Islet of Langerhans (tissue), 1 donor: ENCODE measurements around the gene ARHGEF17.
"Not testable (repeated sequence)": the region's sequence is repeated elsewhere in the genome, so short reads cannot be mapped to it uniquely, and the experiment has no call there.

Experiments
- FAIRE-seq: peaks from one replicate; lab custom pipeline; 2011; peaks lifted over from hg19 to GRCh38; lab: Jason Lieb, UNC

ARHGEF17 gene

DNA sequence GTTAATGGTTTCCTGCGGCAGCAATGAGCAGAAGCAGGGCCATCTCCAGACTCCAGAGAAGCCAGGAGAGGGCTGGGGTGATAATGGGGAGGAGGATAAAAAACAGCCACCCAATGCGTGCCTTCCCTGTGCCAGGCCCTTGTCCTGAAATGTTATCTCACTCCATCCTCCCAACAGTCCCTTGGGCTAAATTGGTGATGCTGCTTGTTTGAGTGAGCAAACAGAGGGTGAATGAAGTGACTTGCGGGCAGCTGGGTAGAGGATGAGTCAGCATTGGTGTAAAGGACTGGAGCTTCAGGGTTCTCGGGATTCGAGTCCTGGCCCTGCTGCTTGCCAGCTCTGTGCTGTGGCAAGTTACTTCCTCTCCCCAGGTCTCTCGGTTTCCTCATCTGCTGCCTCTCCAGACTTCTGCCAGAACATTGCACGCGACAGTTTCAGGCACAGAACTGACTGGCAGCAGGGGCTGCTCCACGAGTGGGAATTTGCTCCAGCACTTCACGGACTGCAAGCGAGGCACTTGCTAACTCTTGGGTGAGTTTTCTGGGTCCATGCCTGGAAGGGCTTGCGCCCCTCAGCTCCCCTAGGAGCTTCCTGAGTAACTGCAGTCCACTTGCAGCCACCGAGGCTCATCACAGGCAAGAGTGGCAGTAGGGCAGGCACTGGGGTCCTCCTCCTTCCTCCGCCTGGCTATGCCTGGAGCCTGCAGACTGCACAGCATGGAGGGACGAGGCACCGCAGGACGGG lies 36.0 kb upstream of the ARHGEF17 start, which contains the start of gene P2RY6:
Gene P2RY6, plus strand, starts transcription at position 403 of the 744 bp plus-strand sequence. CDS start 24,181 bp downstream, outside the sequence.
- no peak for FAIRE-seq

- no peak for FAIRE-seq
These were observed 35.4 kb upstream of the ARHGEF17 start for GRCh38 chr11:73272680-73273038.

- FAIRE-seq: no peak
These were observed 34.7 kb upstream of the ARHGEF17 start for GRCh38 chr11:73273222-73273895.

GRCh38 chr11:73274191-73274590 lies 33.9 kb upstream of the ARHGEF17 start:
- not testable (repeated sequence) for FAIRE-seq

DNA sequence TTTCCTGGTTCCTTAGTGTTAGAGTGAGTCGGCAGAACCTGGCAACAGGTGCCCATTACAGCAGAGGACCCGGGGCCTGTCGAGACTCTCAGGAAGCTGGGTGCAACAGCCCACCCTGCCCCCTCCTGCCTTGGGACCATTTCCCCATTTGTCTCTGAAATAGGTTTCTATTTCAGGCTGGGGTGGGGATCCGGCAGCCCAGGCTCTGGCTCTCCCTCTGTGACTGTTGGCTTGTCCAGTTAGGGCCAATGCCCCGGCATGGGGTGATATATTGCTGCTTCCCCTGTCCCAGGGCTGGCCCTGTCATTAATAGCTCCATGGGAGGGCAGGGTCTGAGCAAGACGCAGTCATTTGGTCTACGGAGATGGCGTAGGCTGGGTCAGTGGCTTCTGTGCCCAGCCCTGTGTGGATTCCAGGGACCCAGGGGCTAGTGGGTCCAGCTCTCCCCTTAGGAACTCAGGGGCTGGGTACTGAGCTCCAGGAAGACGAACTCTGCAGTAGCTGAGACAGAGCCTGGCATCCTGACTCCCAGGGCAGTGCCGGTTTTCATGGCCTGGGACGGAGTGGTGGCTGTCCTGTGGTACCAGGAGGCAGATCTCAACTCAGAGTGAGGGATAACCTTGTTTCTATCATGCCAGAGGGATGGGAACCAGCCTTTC lies 33.2 kb upstream of the ARHGEF17 start:
- FAIRE-seq: no peak

GRCh38 chr11:73275381-73275750 lies 32.7 kb upstream of the ARHGEF17 start:
- no peak for FAIRE-seq

GRCh38 chr11:73277467-73277866 lies 30.6 kb upstream of the ARHGEF17 start:
- no peak for FAIRE-seq

DNA sequence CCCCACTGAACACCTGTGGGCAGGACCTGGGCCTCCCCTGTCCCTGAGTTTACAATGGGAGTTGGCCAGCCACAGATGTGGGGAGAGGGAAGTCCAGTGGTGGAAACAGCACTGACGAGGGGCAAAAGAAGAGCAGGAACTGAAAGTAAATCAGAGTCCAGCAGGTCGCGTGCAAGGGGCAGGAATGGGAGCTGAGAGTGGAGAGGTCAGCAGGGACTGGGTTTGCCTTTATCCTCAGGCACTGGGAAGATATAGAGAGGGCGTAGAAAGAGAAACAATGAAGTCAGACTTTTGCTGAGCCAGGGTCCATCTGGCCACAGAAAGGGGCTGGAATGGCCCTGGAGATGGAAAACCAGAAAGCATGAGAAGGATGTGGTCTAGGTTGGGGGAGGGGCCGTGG lies 27.4 kb upstream of the ARHGEF17 start:
- no peak for FAIRE-seq

GRCh38 chr11:73281201-73281741 lies 26.8 kb upstream of the ARHGEF17 start:
- no peak for FAIRE-seq

- FAIRE-seq: no peak
These were observed 26.0 kb upstream of the ARHGEF17 start for GRCh38 chr11:73281796-73282660.

DNA sequence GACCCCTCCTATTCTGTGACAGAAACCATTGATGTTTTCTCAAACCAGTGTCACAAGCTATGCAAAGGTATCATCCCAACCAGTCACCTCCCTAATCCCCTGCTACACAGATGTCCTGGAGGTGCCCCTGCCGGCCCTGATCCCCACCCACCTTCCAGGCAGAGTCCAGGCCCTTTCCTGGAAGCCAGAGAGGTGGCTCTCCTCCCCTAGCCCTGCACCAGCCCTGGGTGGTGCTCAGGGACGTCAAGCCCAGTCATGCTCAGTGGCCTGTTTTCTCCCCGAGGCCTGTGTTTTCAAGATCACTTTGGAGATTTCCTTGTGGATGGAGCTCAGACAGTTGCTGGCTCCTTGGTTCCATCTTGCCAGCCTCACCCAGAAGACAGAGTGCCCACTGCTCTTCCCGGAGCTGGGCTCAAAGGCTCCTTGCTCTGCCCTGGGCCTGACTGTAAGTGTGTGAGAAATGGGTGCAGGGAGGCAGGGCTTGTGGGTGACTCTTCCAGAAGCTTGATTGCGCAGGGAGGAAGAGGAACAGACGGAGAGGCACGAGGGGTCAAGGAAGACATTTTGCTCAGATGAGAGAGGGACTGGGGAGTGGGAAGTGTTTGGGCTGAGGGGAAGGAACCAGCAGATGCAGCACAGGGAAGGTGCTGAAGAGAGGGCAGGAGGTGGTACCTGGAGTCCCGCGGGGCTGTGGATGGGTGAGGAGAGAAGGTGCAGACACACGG lies 24.6 kb upstream of the ARHGEF17 start:
- FAIRE-seq: no peak

GRCh38 chr11:73284106-73284505 lies 24.0 kb upstream of the ARHGEF17 start:
- FAIRE-seq: no peak

DNA sequence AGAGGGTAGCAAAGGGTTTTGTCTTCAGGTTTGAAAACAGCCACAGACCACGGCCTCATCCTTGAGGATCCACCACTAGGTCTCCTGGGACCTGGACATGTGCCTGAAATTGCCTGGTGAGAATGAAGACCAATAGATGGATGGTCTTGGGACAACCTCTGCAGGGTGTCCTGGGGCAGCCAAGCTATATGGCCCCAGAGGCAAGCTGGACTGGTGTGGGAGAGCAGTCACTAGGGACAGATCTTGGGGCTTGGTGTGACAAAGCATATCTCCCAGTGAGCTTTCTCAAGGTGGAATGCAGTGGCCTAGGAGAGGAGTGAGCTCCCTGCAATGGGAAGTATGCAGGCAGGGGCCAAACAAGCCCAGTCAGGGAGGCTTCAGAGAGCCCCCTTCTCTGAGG lies 22.4 kb upstream of the ARHGEF17 start:
- FAIRE-seq: no peak

DNA sequence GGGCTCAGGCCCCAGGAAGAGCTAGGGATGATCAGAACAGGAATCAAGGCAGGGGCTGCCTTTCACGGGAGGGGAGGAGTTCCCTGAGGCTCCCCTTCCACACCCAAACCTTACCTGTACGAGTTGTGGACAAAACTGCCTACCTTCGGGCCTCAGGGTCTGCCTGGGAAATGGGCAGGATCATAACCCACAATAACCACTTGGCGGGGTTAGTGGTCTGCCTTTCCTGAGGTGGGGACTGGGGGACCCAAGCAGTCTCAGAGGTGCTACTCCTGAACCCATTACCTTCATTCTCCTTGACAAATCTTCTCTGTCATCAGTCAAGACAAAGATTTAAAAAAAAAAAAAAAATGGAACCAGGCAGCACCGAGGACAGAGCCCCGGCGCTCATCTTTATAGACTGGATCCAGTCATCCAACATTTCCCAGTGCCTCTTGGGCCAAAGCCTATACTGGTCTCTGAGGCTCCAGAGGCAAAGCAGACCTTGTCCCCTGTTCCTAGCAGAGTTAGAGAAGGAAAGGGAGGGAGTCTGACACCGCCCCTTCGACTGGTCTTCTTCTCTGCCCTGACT lies 21.8 kb upstream of the ARHGEF17 start:
- no peak for FAIRE-seq

GRCh38 chr11:73287400-73288101 lies 20.5 kb upstream of the ARHGEF17 start:
- no peak for FAIRE-seq

DNA sequence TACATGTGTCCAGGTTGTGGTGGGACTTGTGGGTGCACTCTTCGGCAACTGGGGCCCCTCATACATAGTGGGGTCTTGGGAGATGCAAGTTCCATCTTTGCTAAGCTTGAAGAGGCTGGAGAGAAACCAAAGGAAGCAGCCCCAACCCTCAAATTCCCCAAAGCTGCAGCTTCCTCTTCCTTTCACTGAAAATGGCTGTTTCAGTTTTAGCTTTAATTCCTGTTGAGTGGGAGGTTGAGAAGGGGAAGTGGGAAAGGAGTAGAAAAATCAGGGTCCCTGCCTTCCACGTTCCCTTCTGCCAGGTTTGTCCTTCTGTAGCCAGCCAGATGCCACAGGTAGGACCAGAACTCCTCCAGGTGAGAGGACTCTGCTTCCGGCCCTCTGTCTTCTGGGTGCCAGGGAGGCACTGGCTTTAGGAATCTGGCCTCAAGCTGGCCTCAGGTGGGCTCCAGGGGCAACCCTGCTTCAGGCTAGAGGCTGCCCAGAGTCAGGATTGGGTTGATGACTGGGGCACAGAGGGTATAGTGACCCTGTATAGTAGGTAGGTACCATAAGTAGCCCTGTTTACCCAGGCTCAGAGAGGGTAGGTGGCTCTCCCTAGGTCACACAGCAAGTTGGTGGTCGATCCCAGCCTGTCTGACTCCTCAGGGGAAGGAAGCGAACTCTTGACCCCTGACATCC lies 19.7 kb upstream of the ARHGEF17 start:
- no peak for FAIRE-seq

- FAIRE-seq: no peak
These were observed 19.0 kb upstream of the ARHGEF17 start for GRCh38 chr11:73288873-73289707.

DNA sequence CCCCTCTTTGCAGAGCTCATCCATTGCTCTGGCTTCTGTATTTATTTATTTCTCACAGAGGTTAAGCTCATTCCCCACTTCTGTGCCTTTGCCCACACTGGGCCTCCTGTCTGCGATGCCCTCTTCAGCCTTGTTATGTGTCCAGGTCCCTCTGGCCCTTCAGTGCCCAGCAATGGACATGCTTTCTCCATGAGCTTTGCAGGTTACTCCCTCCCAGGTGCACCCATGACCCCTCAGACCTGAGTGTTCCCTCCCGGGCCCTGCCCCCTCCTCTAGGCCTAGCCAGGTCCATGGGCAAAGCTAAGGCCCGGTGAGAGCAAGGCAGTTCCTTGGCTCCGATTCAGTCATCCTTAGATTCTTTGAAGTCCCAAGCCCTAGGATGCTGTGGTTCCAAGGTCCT lies 17.5 kb upstream of the ARHGEF17 start:
- FAIRE-seq: no peak

DNA sequence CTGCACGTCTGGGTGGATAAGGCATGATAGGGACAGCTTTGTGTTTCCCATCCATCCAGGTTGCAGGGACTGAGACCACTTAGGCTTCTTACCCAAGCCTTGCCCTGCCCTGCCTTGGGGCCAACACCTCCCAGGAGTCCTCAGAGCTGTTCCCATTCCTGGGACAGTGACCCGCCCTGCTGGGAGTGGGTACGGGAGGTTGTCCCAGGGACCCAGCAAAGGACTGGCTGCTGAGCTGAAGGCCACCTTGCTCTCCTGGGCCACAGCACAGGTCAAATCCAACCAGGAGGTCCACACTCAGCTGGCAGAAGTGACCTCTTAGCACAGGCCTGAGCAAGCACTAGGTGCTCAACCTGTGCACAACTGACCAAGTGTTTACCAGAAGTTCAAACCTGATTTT lies 16.9 kb upstream of the ARHGEF17 start:
- no peak for FAIRE-seq
